Fibroblast of gingiva (primary cell): Measurements from ENCODE around the gene CANT1.
"Not testable (repeated sequence)": the region's sequence is repeated elsewhere in the genome, so short reads cannot be mapped to it uniquely, and the experiment has no call there.

Experiments
- DNase-seq: peaks from one replicate; pipeline ENCODE4 v3.0.0-alpha.2; 2011; ENCODE audit warnings: low read depth

The CANT1 gene

GRCh38 chr17:79027274-79027924 is 17.8 kb upstream of the CANT1 start:
- no peak for DNase-seq

- peak; percentile 80 for DNase-seq
Observed at GRCh38 chr17:79026376-79027273, 17.1 kb upstream of the CANT1 start.

- no peak for DNase-seq
Observed at GRCh38 chr17:79024901-79025737, 15.6 kb upstream of the CANT1 start.

DNA sequence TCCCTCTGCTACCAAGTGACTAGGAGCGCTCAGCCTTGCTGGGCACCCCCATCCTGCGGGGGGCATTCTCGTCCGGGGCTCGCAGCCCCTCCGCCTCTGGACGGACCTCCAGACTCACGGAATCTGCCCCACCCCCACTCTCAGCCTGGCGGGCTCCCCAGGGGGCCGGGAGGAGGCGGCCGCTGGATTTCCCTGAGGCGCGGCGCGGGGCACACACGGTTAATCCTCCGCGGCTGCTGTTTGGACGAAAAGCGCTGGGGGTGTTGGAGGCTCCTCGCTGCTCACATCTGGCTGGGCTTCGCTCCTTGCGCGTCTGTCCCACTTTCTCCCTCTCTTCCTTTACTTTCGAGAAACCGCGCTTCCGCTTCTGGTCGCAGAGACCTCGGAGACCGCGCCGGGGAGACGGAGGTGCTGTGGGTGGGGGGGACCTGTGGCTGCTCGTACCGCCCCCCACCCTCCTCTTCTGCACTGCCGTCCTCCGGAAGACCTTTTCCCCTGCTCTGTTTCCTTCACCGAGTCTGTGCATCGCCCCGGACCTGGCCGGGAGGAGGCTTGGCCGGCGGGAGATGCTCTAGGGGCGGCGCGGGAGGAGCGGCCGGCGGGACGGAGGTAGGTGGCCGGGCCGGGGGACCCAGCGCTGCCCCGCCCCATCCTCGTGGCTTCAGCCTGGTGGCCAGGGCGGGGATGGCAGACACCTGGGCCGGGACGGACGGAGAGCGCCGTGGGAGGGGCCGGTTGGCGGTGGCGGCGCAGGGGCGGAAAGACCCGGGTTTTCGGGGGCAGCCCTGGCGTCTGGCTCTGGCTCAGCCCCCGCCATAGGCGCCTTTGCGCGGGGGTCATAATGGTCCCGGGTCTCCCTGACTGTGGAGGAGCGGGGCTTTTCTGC is 14.6 kb upstream of the CANT1 start, which contains the start of gene C1QTNF1:
TSS of gene C1QTNF1 (plus strand) at position 284 of the 886 bp plus-strand sequence. CDS start 19,800 bp downstream, outside the sequence.
- DNase-seq, result peak; percentile 59

DNA sequence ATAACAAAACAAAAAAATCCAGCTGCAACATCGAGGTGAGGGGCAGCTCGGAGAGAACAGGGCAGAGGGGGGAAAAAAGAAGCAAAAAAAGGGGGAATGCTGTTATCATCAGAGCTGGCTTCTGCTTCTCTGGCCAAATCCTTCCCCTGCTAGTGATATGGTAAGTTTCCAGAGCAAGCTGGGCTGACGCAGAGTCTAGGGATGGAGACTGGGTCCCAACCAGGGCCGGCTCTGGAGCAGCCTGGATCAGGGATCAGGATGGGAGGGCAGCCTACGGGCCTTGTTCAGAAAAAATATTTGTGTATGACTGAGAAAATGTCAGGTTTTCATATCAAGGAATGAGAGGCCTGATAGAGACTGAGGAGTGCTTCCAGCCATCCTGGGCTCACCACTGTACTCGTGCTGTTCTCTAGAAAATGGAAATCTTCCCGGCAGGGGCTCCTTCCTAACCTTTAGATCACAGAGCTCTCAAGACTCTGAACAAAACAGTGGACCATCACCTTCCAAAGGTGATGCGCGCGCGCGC is 13.7 kb upstream of the CANT1 start:
- no peak for DNase-seq

DNA sequence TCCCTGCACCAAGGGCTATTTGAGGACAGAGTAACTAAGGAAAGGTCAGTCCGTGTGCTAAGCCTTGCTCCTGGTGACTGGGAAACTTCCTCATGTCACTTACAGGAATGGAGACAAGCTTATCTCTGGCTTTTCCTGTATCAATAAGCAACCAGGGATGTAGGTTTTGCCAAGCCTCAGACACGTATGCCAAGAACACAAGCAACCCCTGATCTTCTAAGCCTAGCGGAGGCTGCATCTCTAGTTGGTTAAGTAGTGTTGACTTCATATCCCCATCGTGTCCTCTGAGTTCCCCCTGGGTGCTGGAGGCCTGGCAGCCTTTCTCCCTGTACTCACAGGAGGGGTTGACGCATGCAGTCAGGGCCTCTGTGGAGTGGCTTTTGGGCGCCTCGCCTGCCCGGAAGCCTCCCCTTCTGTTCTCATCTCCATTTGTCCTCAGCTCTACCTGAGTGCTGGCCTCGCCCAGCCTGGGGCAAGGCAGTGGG is 13.0 kb upstream of the CANT1 start:
- DNase-seq, result no peak

DNA sequence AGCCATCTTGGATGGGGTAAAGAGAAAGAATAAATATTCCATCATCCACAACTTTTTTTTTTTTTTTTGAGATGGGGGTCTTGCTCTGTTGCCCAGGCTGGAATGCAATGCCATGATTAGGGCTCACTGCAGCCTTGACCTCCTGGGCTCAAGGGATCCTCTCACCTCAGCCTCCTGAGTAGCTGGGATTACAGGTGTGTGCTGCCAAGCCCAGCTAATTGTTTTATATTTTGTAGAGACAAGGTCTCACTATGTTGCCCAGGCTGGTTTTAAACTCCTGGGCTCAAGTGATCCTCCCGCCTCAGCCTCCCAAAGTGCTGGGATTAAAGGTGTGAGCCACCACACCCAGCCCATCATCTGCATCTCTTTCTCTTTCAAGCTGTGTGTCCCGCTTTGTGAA is 12.4 kb upstream of the CANT1 start:
- not testable (repeated sequence) for DNase-seq

GRCh38 chr17:79020631-79021301 is 11.2 kb upstream of the CANT1 start:
- peak; percentile 80 for DNase-seq

GRCh38 chr17:79019632-79020584 is 10.3 kb upstream of the CANT1 start:
- peak; percentile 79 for DNase-seq

- DNase-seq, result no peak
Observed at GRCh38 chr17:79019261-79019631, 9.7 kb upstream of the CANT1 start.

- DNase-seq, result no peak
Observed at GRCh38 chr17:79018370-79018695, 8.8 kb upstream of the CANT1 start.

- no peak for DNase-seq
Observed at GRCh38 chr17:79017546-79018369, 8.2 kb upstream of the CANT1 start.

DNA sequence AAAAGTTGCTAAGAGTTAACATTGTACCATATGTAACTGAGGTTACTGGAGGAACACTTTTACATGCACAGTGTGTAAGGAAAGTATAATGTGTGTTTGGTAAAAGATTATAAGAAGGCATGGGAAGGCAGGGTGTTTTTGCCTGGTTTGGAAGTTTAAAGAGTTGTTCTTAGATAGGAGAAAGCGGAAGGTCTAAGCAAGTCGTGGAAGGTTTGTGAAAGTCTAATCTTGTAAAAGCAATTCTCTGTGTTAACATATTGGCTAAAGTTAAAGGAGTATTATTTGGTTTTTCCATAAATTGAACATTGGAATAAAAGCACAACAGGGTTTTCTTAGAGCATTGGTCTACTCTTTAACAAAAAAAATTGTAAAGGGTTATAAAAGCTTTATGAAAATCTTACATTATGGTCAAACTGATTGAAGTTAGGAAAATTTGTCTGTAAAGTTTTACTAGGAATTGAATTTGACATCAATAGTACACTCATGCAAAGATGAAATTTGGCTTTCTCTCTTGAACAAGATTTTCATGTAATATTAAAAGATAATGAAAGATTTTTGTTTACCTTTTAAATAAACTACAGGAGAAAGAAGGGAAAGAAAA is 4.7 kb upstream of the CANT1 start:
- no peak for DNase-seq

DNA sequence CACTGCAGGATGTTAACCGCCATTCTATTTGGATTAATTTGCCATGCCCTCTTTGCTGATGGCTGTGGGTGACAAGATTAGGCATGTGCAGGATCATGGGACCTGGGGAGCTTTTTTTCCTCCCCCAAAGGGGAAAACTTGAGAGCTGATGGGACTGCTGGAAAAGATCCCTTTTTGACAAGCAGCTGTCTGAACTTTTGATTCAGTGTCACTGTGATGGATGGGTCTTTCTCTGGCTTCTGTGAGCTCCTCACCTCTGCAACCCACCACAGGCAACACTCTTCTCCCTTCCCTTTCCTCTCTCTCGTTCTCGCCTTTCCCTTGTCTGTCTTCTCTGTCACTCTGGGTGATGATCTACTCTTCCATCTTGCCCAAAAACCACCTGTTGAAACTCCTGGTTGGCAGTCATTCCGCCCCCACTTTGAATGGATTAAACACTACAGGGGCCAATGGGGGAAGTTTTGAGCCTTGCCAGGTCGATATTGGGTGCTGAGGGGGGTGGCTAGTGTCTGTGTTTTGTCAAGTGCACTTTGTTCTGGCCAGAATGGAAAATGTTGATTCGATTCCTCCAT is 3.1 kb upstream of the CANT1 start:
- DNase-seq, result no peak

DNA sequence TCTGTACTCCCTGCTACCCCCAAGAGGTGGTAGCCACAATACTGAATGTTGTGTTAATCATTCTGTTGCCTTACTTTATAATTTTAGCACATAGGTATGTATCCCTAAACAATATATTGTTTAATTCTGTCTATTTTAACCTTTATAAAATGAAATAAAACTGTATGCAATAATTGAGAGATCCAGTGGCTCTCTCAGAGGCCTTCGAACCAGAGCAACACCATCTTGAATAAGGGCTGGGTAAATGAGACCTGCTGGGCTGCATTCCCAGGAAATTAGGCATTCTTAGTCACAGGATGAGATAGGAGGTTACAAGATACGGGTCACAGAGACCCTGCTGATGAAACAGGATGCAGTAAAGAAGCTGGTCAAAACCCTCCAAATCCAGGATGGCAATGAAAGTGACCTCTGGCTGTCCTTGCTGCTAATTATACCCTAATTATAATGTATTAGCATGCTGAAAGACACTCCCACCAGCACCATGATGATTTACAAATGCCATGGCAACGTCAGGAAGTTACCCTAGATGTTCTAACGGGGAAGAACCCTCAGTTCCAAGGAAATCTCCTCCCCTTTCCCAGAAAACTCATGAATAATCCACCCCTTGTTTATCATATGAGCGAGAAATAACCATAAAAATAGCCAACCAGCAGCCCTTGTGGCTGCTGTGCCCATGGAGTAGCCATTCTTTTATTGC is 2.0 kb upstream of the CANT1 start:
- DNase-seq, result peak; percentile 31

DNA sequence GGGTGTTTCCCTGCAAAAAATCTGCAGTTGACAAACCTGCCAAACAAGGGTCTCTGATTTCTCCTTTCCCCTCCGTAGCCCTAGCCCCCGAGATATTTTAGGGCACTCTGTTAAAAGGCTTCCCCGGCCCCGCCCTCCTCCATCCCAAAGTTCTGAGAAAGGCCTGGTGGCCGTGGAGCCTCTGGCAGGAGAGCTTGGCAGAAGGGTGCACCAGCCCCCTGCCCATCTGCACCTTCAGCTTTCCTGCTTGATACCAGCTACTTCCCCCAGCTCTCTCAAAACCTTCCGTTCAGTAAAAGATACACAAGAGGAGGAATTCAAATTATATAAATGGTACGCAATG is 711 bp upstream of the CANT1 start:
- no peak for DNase-seq
